Ovary (tissue), 9 donors: ENCODE results near the gene TMEM135. TPM values are rescaled to one million over a fixed set of nuclear protein-coding genes. Genes with fewer than 3 reads are reported as not detected.

Source experiments
- DNase-seq, 5 donors: peaks; one replicate each; pipeline ENCODE4 v3.0.0-alpha.2; 2019 to 2020
- H3K27ac ChIP-seq, 2 donors: fragments of 200-600 bp; one replicate each; pipeline versions ENCODE4 v1.5.1 to v1.8.0; 2019 to 2022
- H3K27me3 ChIP-seq: fragments of 200-600 bp; one replicate; pipeline ENCODE4 v1.8.0; 2022
- H3K36me3 ChIP-seq: fragments of 200-600 bp; sonication (generic); one replicate; pipeline ENCODE4 v1.5.1; 2019
- H3K4me1 ChIP-seq: one replicate; pipeline ENCODE4 v1.8.1; 2013; ENCODE audit warnings: mild to moderate bottlenecking, moderate library complexity; ENCODE audit not compliant: insufficient read depth
- H3K4me3 ChIP-seq: fragments of 200-600 bp; sonication (generic); one replicate; pipeline ENCODE4 v1.5.1; 2017
- H3K9me3 ChIP-seq, 2 donors: fragments of 200-600 bp in 1 of 2; sonication (generic) in 1 of 2; one replicate each; pipeline versions ENCODE4 v1.5.1 to v1.8.1; 2013 to 2019; ENCODE audit warnings: mild to moderate bottlenecking in 1 of 2, moderate library complexity in 1 of 2
- CTCF ChIP-seq, 3 donors: fragments of 450-650 bp in 2 of 3; fragments of 200-600 bp in 1 of 3; IDR thresholded peaks; one replicate each; pipeline versions ENCODE4 v1.5.1 to v1.8.0; 2016 to 2022; ENCODE audit warnings: antibody characterized with exemption in 3 of 3, mild to moderate bottlenecking in 1 of 3
- EP300 ChIP-seq: sonication (generic); formaldehyde crosslinking; IDR thresholded peaks from one replicate; pipeline ENCODE4 v1.6.1; 2017; ENCODE audit warnings: antibody characterized with exemption
- POLR2A ChIP-seq: fragments of 450-650 bp; IDR thresholded peaks from one replicate; pipeline ENCODE4 v1.6.1; 2017; ENCODE audit warnings: antibody characterized with exemption, mild to moderate bottlenecking, moderate library complexity
- WGBS, 3 donors: extraction: QIAGEN DNeasy Blood & Tissue Kit in 1 of 3; methylation state at CpG; one replicate each; pipeline versions ENCODE4 v1.1.5 to v1.1.7; 2013 to 2017; 5-methylcytosine and 5-hydroxymethylcytosine counted together
- intact Hi-C, 4 donors: fragments of 100-400 bp; cut with DNase I; formaldehyde crosslinking; loops; one replicate each; pipeline versions ENCODE4 v1.11.0 to v1.15.1; 2022 to 2023
- polyA plus RNA-seq, 2 donors: library from polyadenylated mRNA; stranded (reverse); fragments of 200-250 nt in 1 of 2; fragments of 350-450 nt in 1 of 2; fragmentation: Illumina TruSeq in 1 of 2; extraction: RNeasy Lipid Tissue Mini Kit (QIAGEN cat#74804) in 1 of 2; gene quantifications; one replicate each; pipeline ENCODE4 v1.2.3, GENCODE V29; 2013 to 2014
- total RNA-seq, 7 donors: library from RNA; depleted of rRNA in 2 of 7; stranded (reverse); fragments of >200 nt in 2 of 7; fragmentation: NEBNext Ultra II Directional in 3 of 7; extraction: Animal tissue kit (Norgen Biotek cat#: 25700) in 3 of 7; gene quantifications; one replicate each; pipeline versions ENCODE4 v1.1.0 to v1.2.4, GENCODE V29; 2016 to 2023
- donor health status: DM: no; HTN: no; CAD: no; lungs with moderate emphysema.
- donor health status: DM: no; HTN: no; CAD: no.
- donor health status: Bipolar disorder and iron deficiency.
- donor health status: DM: yes; HTN: yes; CAD: no.
- donor health status: DM: no; HTN: no; CAD: no.
- donor health status: DM: yes; HTN: yes; CAD: no.

The TMEM135 gene
- total and polyA plus RNA-seq, 9 donors, result 8.8 to 24.2 (median 19.6) TPM

GRCh38 chr11:87007963-87008362, 29.8 kb upstream of the TMEM135 start:
- Histone ChIP-seq H3K4me1 (peaks cover 7% of the 10 kb centered on the region), H3K27me3 (no peaks in the 10 kb centered on the region), H3K4me3 (no peak overlapping the region), H3K9me3 (no peaks in the 10 kb centered on the region), H3K27ac (no peak overlapping the region), H3K36me3 (no peaks in the 10 kb centered on the region)
- WGBS, 3 donors, result 13 to 17% (median 13%) methylated on average over 1 of the region's 1 CpG
- no peak for DNase-seq
- intact Hi-C loops, result no loop called here
- TF ChIP-seq CTCF (IDR thresholded peaks at IDR 0.05), result no peak
- no peak for TF ChIP-seq POLR2A
- no peak for TF ChIP-seq EP300

- H3K36me3 ChIP-seq, result no peaks in the 10 kb centered on the region
- TF ChIP-seq EP300, result no peak
- no peak for TF ChIP-seq CTCF (IDR thresholded peaks at IDR 0.05)
- no peak for TF ChIP-seq POLR2A
- intact Hi-C loops, result no loop called here
- no peaks in the 10 kb centered on the region for H3K9me3 ChIP-seq
- WGBS, 3 donors, result 78 to 84% (median 79%) methylated on average over 1 of the region's 1 CpG
- no peak for DNase-seq
- H3K4me1 ChIP-seq, result peaks cover 12% of the 10 kb centered on the region
- no peaks in the 10 kb centered on the region for H3K27me3 ChIP-seq
- no peak overlapping the region for H3K4me3 ChIP-seq
- H3K27ac ChIP-seq, result no peak overlapping the region
Observed at GRCh38 chr11:87012089-87012488, 25.6 kb upstream of the TMEM135 start.

DNA sequence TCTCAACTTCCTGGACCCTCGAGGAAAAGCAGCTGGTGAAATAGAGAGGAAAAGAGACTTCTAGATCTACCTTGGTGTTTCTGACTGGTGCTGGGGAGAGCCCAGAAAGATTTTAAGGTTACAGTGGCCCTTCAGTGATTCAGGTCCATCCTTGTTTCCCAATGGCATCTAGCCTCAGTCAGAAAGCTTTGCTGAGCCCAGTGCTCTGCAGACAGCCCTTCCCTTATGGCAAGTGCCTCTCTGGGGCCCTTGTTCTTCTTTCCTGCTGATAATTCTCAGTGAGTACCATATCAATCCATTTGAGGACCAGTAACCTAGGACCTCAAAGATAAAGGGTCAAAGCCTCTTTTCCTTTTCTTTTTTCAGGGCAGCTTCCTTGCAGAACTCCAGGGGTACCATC, 25.1 kb upstream of the TMEM135 start:
- Histone ChIP-seq H3K9me3 (no peaks in the 10 kb centered on the region), H3K4me3 (no peak overlapping the region), H3K36me3 (no peaks in the 10 kb centered on the region), H3K27ac (no peak overlapping the region), H3K27me3 (no peaks in the 10 kb centered on the region), H3K4me1 (peaks cover 10% of the 10 kb centered on the region)
- WGBS, 3 donors, result 62 to 74% (median 65%) methylated on average over 1 of the region's 1 CpG
- intact Hi-C loops, result no loop called here
- TF ChIP-seq POLR2A (no peak), CTCF (IDR thresholded peaks at IDR 0.05) (no peak), EP300 (no peak)
- no peak for DNase-seq

DNA sequence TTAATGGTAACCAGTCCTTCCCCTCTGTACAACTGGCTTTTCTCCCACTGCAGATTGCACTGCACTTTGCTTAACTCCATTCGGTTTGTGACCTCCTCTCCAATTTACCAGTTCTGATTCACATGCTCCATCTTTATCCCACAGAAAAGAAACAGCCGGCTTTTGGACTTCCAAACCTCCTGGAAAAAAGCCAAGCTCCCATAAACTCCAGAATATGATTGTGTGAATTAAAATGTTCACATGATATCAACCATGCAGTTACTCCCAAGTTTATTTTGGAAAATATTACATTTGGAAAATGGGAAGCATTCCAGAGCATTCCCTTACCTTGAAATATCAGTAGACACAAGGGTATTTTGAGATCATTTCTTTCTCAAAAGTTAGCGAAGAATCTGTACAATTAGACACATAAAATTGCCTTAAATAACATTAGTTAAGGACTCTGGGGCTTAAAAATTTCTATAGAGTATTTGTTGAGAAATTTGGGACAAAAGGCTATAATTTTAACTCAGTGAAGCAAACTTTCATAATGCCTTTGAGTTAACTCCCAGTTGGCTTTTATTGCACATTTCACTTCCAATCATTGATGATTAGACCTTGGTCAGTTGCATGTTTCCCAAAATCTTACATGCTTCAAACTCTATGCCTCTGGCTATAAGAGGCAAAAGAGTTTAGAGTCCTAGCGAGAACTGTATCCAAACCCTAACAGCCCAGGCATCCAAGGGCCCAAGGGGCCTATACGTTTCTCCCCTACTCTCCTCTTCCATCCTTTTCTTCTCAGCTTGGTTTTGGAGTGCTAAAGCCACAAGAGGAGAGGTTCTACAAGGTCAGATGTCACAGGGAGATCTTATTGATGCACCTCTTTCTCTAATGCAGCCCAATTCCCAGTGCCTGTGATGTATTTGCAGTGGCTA, 23.6 kb upstream of the TMEM135 start:
- WGBS, 3 donors, result 33 to 39% (median 38%) methylated on average over 5 of the region's 5 CpGs
- TF ChIP-seq CTCF (IDR thresholded peaks at IDR 0.05), result no peak
- no peak for TF ChIP-seq EP300
- TF ChIP-seq POLR2A, result no peak
- peak in 1 of 5 donors; percentile 24 for DNase-seq
- no peaks in the 10 kb centered on the region for H3K27me3 ChIP-seq
- no peaks in the 10 kb centered on the region for H3K9me3 ChIP-seq
- H3K4me3 ChIP-seq, result no peak overlapping the region
- intact Hi-C loops, result no loop called here
- peak overlapping the region in 1 of 2 donors; percentile 36 for H3K27ac ChIP-seq
- H3K36me3 ChIP-seq, result no peaks in the 10 kb centered on the region
- peaks cover 5% of the 10 kb centered on the region for H3K4me1 ChIP-seq
